22Rv1 (cell line): Measurements from ENCODE around the gene TRMT112.

Experiments
- CTCF ChIP-seq: fragments of 450-650 bp; IDR thresholded peaks from 2 replicates; pipeline ENCODE4 v1.5.1; 2017; ENCODE audit warnings: mild to moderate bottlenecking
- ZFX ChIP-seq: fragments of 450-650 bp; IDR thresholded peaks from 2 replicates; pipeline ENCODE4 v1.6.1; 2017; ENCODE audit warnings: antibody characterized with exemption, borderline replicate concordance

- TF ChIP-seq CTCF (no peak), ZFX (no peak)
Measured at GRCh38 chr11:64284048-64284961, 33.1 kb downstream of the TRMT112 start, which contains the start of gene BAD.
